Lung (tissue), 12 donors: Measurements from ENCODE around the gene ADCY5. TPM values are rescaled to one million over a fixed set of nuclear protein-coding genes. Genes with fewer than 3 reads are reported as not detected.

ENCODE experiments used
- ATAC-seq: fragments of 200-7000 bp; cut with Tn5 transposase; one replicate; pipeline ENCODE4 v1.9.1; 2020; ENCODE audit warnings: moderate number of reproducible peaks; ENCODE audit not compliant: insufficient read depth, low FRiP score
- DNase-seq, 3 donors: peaks; one replicate each; pipeline ENCODE4 v3.0.0-alpha.2; 2013 to 2017
- H3K27ac ChIP-seq, 2 donors: one replicate each; pipeline ENCODE4 v1.5.1; 2013; ENCODE audit warnings: mild to moderate bottlenecking in 2 of 2, moderate library complexity in 2 of 2, control low read depth in 1 of 2, inconsistent platforms in 1 of 2, low read depth in 1 of 2, low read length in 1 of 2
- H3K27me3 ChIP-seq, 3 donors: one replicate each; pipeline ENCODE4 v1.5.1; 2013; ENCODE audit warnings: low read length in 2 of 3; ENCODE audit not compliant: control insufficient read depth in 3 of 3, insufficient read depth in 3 of 3
- H3K36me3 ChIP-seq, 4 donors: one replicate each; pipeline ENCODE4 v1.5.1; 2013; ENCODE audit warnings: low read length in 4 of 4, mild to moderate bottlenecking in 1 of 4, moderate library complexity in 1 of 4; ENCODE audit not compliant: control insufficient read depth in 4 of 4, insufficient read depth in 4 of 4
- H3K4me1 ChIP-seq, 5 donors: one replicate each; pipeline ENCODE4 v1.5.1; 2013; ENCODE audit warnings: low read length in 5 of 5, mild to moderate bottlenecking in 2 of 5, moderate library complexity in 1 of 5; ENCODE audit not compliant: control insufficient read depth in 5 of 5, insufficient read depth in 5 of 5
- H3K4me3 ChIP-seq: one replicate; pipeline ENCODE4 v1.5.1; 2013; ENCODE audit warnings: mild to moderate bottlenecking, control low read depth, moderate library complexity
- H3K9ac ChIP-seq, 2 donors: one replicate each; pipeline ENCODE4 v1.5.1; 2013; ENCODE audit warnings: low read length in 2 of 2, control low read depth in 1 of 2; ENCODE audit not compliant: insufficient read depth in 1 of 2
- H3K9me3 ChIP-seq, 4 donors: one replicate each; pipeline ENCODE4 v1.5.1; 2013; ENCODE audit warnings: low read length in 3 of 4, mild to moderate bottlenecking in 1 of 4, moderate library complexity in 1 of 4; ENCODE audit not compliant: control insufficient read depth in 4 of 4, insufficient read depth in 3 of 4
- CTCF ChIP-seq: IDR thresholded peaks from 2 replicates; pipeline ENCODE4 v1.5.1; 2012; ENCODE audit warnings: mild to moderate bottlenecking; ENCODE audit errors: control extremely low read depth, extremely low read depth
- WGBS, 2 donors: extraction: QIAGEN DNeasy Blood & Tissue Kit; methylation state at CpG; one replicate each; pipeline ENCODE4 v1.1.7; 2013; 5-methylcytosine and 5-hydroxymethylcytosine counted together
- polyA plus RNA-seq, 2 donors: library from polyadenylated mRNA; stranded (reverse); fragments of 200-250 nt; gene quantifications; one replicate each; pipeline ENCODE4 v1.2.1, GENCODE V29; 2013
- total RNA-seq, 2 donors: library from RNA; depleted of rRNA in 1 of 2; stranded (reverse); fragments of >200 nt in 1 of 2; gene quantifications; one replicate each; pipeline ENCODE4 v1.2.1, GENCODE V29; 2014 to 2021
- donor health status: control.
- donor health status: control.
- donor health status: Bipolar disorder and iron deficiency.
- donor health status: healthy.
- donor health status: DM: yes; HTN: yes; CAD: no.

ADCY5 gene
- total and polyA plus RNA-seq, 4 donors, result 1.2 to 8.4 (median 2.4) TPM

GRCh38 chr3:123332124-123332641 lies 116.7 kb downstream of the ADCY5 start:
- no peak overlapping the region for H3K9ac ChIP-seq
- H3K4me1 ChIP-seq, result peaks cover 0 to 7% (median 0%) of the 10 kb centered on the region in 5 donors
- H3K27me3 ChIP-seq, result no peaks in the 10 kb centered on the region
- ATAC-seq, result no peak
- H3K9me3 ChIP-seq, result no peaks in the 10 kb centered on the region
- no peak for TF ChIP-seq CTCF
- no peak for DNase-seq
- peak overlapping the region in 1 of 2 donors; percentile 70 for H3K27ac ChIP-seq
- H3K36me3 ChIP-seq, result no peaks in the 10 kb centered on the region
- 80 to 90% methylated on average over 15 of the region's 15 CpGs for WGBS, 2 donors
- no peak overlapping the region for H3K4me3 ChIP-seq

- Histone ChIP-seq H3K9me3 (no peaks in the 10 kb centered on the region), H3K36me3 (peaks cover 0 to under 1% (median 0%) of the 10 kb centered on the region in 4 donors), H3K4me1 (peaks cover 0 to 7% (median 0%) of the 10 kb centered on the region in 5 donors), H3K9ac (no peak overlapping the region), H3K27me3 (no peaks in the 10 kb centered on the region), H3K4me3 (no peak overlapping the region), H3K27ac (peak overlapping the region in 1 of 2 donors; percentile 70)
- ATAC-seq (no peak), DNase-seq (no peak)
- WGBS, 2 donors, result 92 to 93% methylated on average over 9 of the region's 9 CpGs
- TF ChIP-seq CTCF, result no peak
Measured at GRCh38 chr3:123331651-123332050, 117.2 kb downstream of the ADCY5 start.

GRCh38 chr3:123331006-123331405 lies 117.9 kb downstream of the ADCY5 start:
- H3K9ac ChIP-seq, result no peak overlapping the region
- no peaks in the 10 kb centered on the region for H3K9me3 ChIP-seq
- 62 to 83% methylated on average over 8 of the region's 8 CpGs for WGBS, 2 donors
- DNase-seq, result no peak
- H3K27me3 ChIP-seq, result no peaks in the 10 kb centered on the region
- H3K27ac ChIP-seq, result peak overlapping the region in 1 of 2 donors; percentile 70
- no peak for TF ChIP-seq CTCF
- no peak for ATAC-seq
- H3K36me3 ChIP-seq, result peaks cover 0 to 4% (median 0%) of the 10 kb centered on the region in 4 donors
- no peak overlapping the region for H3K4me3 ChIP-seq
- peaks cover 0 to 7% (median 0%) of the 10 kb centered on the region in 5 donors for H3K4me1 ChIP-seq
